Neural progenitor cell (in vitro differentiated cells): ENCODE results near the gene ATXN7L1. TPM values are rescaled to one million over a fixed set of nuclear protein-coding genes. Genes with fewer than 3 reads are reported as not detected.

Experiments used
- DNase-seq: peaks from one replicate; pipeline ENCODE4 v3.0.0-alpha.2; 2016; ENCODE audit warnings: low spot score
- H2AFZ ChIP-seq: fragments of 200-600 bp; sonication (generic); replicated peaks from 2 replicates; pipeline ENCODE4 v1.6.1; 2016; ENCODE audit warnings: antibody characterized with exemption
- H3F3A ChIP-seq: fragments of 200-600 bp; sonication (generic); 2 replicates; pipeline ENCODE4 v1.6.1; 2016; ENCODE audit warnings: antibody characterized with exemption, low read depth
- H3K27ac ChIP-seq: fragments of 200-600 bp; sonication (generic); 2 replicates; pipeline ENCODE4 v1.5.1; 2016; ENCODE audit warnings: mild to moderate bottlenecking
- H3K27me3 ChIP-seq: fragments of 200-600 bp; sonication (generic); 2 replicates; pipeline ENCODE4 v1.6.1; 2016; ENCODE audit warnings: mild to moderate bottlenecking, moderate library complexity
- H3K36me3 ChIP-seq: fragments of 200-600 bp; sonication (generic); 2 replicates; pipeline ENCODE4 v1.5.1; 2016
- H3K4me1 ChIP-seq: fragments of 200-600 bp; sonication (generic); 2 replicates; pipeline ENCODE4 v1.6.1; 2016; ENCODE audit warnings: mixed run types
- H3K4me2 ChIP-seq: fragments of 200-600 bp; sonication (generic); 2 replicates; pipeline ENCODE4 v1.6.1; 2016
- H3K4me3 ChIP-seq: fragments of 200-600 bp; sonication (generic); 2 replicates; pipeline ENCODE4 v1.5.1; 2016
- H3K79me2 ChIP-seq: fragments of 200-600 bp; sonication (generic); 2 replicates; pipeline ENCODE4 v1.6.1; 2016; ENCODE audit warnings: low read depth
- H3K9ac ChIP-seq: fragments of 200-600 bp; sonication (generic); 2 replicates; pipeline ENCODE4 v1.6.1; 2016
- H3K9me3 ChIP-seq: fragments of 200-600 bp; sonication (generic); 2 replicates; pipeline ENCODE4 v1.5.1; 2016; ENCODE audit warnings: low read depth
- H4K20me1 ChIP-seq: fragments of 200-600 bp; sonication (generic); 2 replicates; pipeline ENCODE4 v1.6.1; 2016; ENCODE audit warnings: low read depth
- H3K27ac Mint-ChIP-seq: 3 replicates; pipeline ENCODE4 v1.8.0; 2021; ENCODE audit warnings: mixed read lengths
- H3K27me3 Mint-ChIP-seq: 2 replicates; pipeline ENCODE4 v1.8.0; 2022; ENCODE audit warnings: low read depth, mild to moderate bottlenecking, inconsistent platforms, moderate library complexity, mixed read lengths; ENCODE audit not compliant: insufficient read depth
- H3K36me3 Mint-ChIP-seq: 3 replicates; pipeline ENCODE4 v1.8.0; 2021; ENCODE audit warnings: mixed read lengths
- H3K4me1 Mint-ChIP-seq: 3 replicates; pipeline ENCODE4 v1.8.0; 2021; ENCODE audit warnings: mixed read lengths
- H3K4me3 Mint-ChIP-seq: 3 replicates; pipeline ENCODE4 v1.8.0; 2021; ENCODE audit warnings: mild to moderate bottlenecking, moderate library complexity, mixed read lengths
- H3K9me3 Mint-ChIP-seq: 3 replicates; pipeline ENCODE4 v1.8.0; 2020; ENCODE audit warnings: mixed read lengths
- EZH2 ChIP-seq: fragments of 200-600 bp; sonication (generic); IDR thresholded peaks from 2 replicates; pipeline ENCODE4 v1.6.1; 2017; ENCODE audit warnings: antibody characterized with exemption, mild to moderate bottlenecking, moderate library complexity
- EZH2phosphoT487 ChIP-seq: fragments of 200-600 bp; sonication (generic); IDR thresholded peaks from 2 replicates; pipeline ENCODE4 v1.6.1; 2017; ENCODE audit warnings: antibody characterized with exemption
- total RNA-seq: library from RNA; depleted of rRNA; stranded (reverse); fragments of >200 nt; gene quantifications from 2 replicates; pipeline ENCODE4 v1.2.3, GENCODE V29; 2015; ENCODE audit warnings: low replicate concordance
- TF ChIP-seq, protein P1 (sequence below): fragments of 200-600 bp; sonication (generic); IDR thresholded peaks from 2 replicates; pipeline ENCODE4 v1.5.1; 2017; ENCODE audit warnings: antibody characterized with exemption, mild to moderate bottlenecking

Gene ATXN7L1
- total RNA-seq, 1 donor from 2014 or later, result 5.9 TPM

DNA sequence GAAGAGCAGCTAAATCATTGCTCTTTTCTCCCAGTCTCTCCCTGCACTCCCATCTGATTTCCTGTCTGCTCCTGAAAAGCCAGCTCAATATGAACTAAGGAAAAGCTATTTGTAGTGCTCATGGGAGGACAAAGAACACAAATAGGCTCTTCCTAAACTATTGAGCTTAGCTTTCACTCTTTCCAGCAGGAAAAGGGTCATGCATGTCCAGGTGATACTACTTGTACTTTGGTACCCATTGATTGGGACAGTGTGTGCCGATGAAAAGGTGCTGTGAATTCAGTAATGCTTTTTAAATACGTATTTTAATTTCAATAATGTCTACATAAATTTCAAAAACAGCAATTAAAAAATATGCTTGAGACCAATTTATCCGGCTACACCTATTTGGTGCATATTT, 37.5 kb upstream of the ATXN7L1 start:
- H3K27ac Mint-ChIP-seq, result no peak overlapping the region
- H4K20me1 ChIP-seq, result no peaks in the 10 kb centered on the region
- H3K27me3 Mint-ChIP-seq, result no peaks in the 10 kb centered on the region
- H3K79me2 ChIP-seq, result no peaks in the 10 kb centered on the region
- H3K36me3 ChIP-seq, result no peaks in the 10 kb centered on the region
- no peak for DNase-seq
- H3K27ac ChIP-seq, result no peak overlapping the region
- no peak overlapping the region for H3K4me2 ChIP-seq
- no peak overlapping the region for H2AFZ ChIP-seq
- H3K4me3 ChIP-seq, result no peak overlapping the region
- no peaks in the 10 kb centered on the region for H3K4me1 ChIP-seq
- no peak overlapping the region for H3K9ac ChIP-seq
- H3K9me3 ChIP-seq, result no peaks in the 10 kb centered on the region
- H3K36me3 Mint-ChIP-seq, result peaks cover 15% of the 10 kb centered on the region
- TF ChIP-seq EZH2, result no peak
- TF ChIP-seq, protein P1, sequence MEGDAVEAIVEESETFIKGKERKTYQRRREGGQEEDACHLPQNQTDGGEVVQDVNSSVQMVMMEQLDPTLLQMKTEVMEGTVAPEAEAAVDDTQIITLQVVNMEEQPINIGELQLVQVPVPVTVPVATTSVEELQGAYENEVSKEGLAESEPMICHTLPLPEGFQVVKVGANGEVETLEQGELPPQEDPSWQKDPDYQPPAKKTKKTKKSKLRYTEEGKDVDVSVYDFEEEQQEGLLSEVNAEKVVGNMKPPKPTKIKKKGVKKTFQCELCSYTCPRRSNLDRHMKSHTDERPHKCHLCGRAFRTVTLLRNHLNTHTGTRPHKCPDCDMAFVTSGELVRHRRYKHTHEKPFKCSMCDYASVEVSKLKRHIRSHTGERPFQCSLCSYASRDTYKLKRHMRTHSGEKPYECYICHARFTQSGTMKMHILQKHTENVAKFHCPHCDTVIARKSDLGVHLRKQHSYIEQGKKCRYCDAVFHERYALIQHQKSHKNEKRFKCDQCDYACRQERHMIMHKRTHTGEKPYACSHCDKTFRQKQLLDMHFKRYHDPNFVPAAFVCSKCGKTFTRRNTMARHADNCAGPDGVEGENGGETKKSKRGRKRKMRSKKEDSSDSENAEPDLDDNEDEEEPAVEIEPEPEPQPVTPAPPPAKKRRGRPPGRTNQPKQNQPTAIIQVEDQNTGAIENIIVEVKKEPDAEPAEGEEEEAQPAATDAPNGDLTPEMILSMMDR, result no peak
- no peak for TF ChIP-seq EZH2phosphoT487
- no peaks in the 10 kb centered on the region for H3F3A ChIP-seq
- H3K27me3 ChIP-seq, result no peaks in the 10 kb centered on the region
- peaks cover 12% of the 10 kb centered on the region for H3K9me3 Mint-ChIP-seq
- no peak overlapping the region for H3K4me3 Mint-ChIP-seq
- peaks cover 2% of the 10 kb centered on the region for H3K4me1 Mint-ChIP-seq

DNA sequence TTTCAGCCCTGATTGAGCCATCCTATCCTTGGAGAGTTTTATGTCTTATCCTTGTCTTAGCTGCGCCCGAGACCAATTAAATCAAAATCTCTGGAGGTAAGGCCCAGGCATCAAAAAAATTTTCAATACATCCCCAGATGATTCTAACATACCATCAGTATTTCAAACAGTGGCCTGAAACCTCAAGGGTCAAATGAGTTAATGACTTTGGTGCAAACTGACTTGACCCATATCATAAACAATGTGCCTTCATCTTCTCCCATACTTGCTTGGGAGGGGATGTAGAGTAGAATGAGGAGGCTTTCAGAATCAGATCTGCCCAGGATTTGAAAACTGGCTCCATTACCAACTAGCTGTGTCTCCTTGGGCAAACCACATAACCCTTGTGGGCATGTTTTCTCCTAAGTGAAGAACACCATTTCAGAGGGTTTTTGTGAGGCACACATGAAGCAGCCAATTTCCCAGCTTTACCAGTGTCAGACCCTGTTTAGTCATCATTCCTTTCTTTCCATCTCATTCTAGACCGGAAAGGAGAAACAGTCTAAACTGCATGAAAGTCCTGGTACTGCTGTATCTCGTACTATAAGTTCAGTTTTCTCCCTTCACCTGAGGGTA, 35.7 kb upstream of the ATXN7L1 start:
- no peaks in the 10 kb centered on the region for H3K4me1 ChIP-seq
- peaks cover 2% of the 10 kb centered on the region for H3K4me1 Mint-ChIP-seq
- TF ChIP-seq, protein P1, result no peak
- no peak for TF ChIP-seq EZH2
- no peak for TF ChIP-seq EZH2phosphoT487
- no peak overlapping the region for H2AFZ ChIP-seq
- no peaks in the 10 kb centered on the region for H3K79me2 ChIP-seq
- no peak overlapping the region for H3K27ac ChIP-seq
- H3F3A ChIP-seq, result no peaks in the 10 kb centered on the region
- no peaks in the 10 kb centered on the region for H4K20me1 ChIP-seq
- no peak overlapping the region for H3K4me3 Mint-ChIP-seq
- H3K9me3 Mint-ChIP-seq, result peaks cover 12% of the 10 kb centered on the region
- no peak overlapping the region for H3K4me3 ChIP-seq
- no peaks in the 10 kb centered on the region for H3K36me3 ChIP-seq
- no peaks in the 10 kb centered on the region for H3K27me3 Mint-ChIP-seq
- no peak for DNase-seq
- no peak overlapping the region for H3K27ac Mint-ChIP-seq
- no peaks in the 10 kb centered on the region for H3K27me3 ChIP-seq
- no peaks in the 10 kb centered on the region for H3K9me3 ChIP-seq
- no peak overlapping the region for H3K4me2 ChIP-seq
- H3K36me3 Mint-ChIP-seq, result peaks cover 15% of the 10 kb centered on the region
- H3K9ac ChIP-seq, result no peak overlapping the region

DNA sequence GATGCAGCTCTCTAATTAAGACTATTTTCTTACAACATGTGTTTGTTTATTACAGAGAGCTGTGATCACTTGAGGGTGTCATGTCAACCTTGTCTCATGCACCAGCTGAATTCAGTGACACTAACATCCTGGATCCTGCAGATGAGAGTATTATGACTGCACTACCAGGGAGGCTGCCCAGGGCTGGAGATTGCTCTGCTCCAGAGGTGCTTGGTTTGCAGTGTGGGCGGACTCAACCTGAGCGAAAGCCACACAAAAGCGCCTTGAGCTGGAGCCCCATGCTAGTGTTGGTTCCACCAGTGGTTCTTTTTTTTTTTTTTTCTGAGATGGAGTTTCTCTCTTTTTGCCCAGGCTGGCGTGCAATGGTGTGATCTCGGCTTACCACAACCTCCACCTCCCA, 33.8 kb upstream of the ATXN7L1 start:
- Mint-ChIP-seq H3K36me3 (peaks cover 15% of the 10 kb centered on the region), H3K9me3 (peaks cover 12% of the 10 kb centered on the region), H3K27me3 (no peaks in the 10 kb centered on the region), H3K27ac (no peak overlapping the region), H3K4me1 (peaks cover 12% of the 10 kb centered on the region), H3K4me3 (no peak overlapping the region)
- H3K27ac ChIP-seq, result no peak overlapping the region
- no peak overlapping the region for H3K4me3 ChIP-seq
- DNase-seq, result no peak
- no peak overlapping the region for H2AFZ ChIP-seq
- no peak overlapping the region for H3K4me2 ChIP-seq
- H3K79me2 ChIP-seq, result no peaks in the 10 kb centered on the region
- H3K36me3 ChIP-seq, result no peaks in the 10 kb centered on the region
- no peak for TF ChIP-seq EZH2
- no peak for TF ChIP-seq EZH2phosphoT487
- TF ChIP-seq, protein P1, result no peak
- H3F3A ChIP-seq, result peaks cover 3% of the 10 kb centered on the region
- H3K9me3 ChIP-seq, result no peaks in the 10 kb centered on the region
- H3K4me1 ChIP-seq, result peaks cover 8% of the 10 kb centered on the region
- no peaks in the 10 kb centered on the region for H3K27me3 ChIP-seq
- no peaks in the 10 kb centered on the region for H4K20me1 ChIP-seq
- no peak overlapping the region for H3K9ac ChIP-seq
